Measurements from ENCODE around the gene MTCL1.

Gene MTCL1

GRCh38 chr18:8788503-8789429, 83.4 kb downstream of the MTCL1 start:
- H3K9me3 Mint-ChIP-seq: no peaks in the 10 kb centered on the region
- DNase-seq (no peak), ATAC-seq (no peak)
- peaks cover 7% of the 10 kb centered on the region for H3K4me1 Mint-ChIP-seq
- no peaks in the 10 kb centered on the region for H3K36me3 Mint-ChIP-seq (ENCODE audit: low read depth)
- no peak overlapping the region for H3K27ac Mint-ChIP-seq
- no peak overlapping the region for H3K4me3 Mint-ChIP-seq
- H3K27me3 Mint-ChIP-seq: no peaks in the 10 kb centered on the region

DNA sequence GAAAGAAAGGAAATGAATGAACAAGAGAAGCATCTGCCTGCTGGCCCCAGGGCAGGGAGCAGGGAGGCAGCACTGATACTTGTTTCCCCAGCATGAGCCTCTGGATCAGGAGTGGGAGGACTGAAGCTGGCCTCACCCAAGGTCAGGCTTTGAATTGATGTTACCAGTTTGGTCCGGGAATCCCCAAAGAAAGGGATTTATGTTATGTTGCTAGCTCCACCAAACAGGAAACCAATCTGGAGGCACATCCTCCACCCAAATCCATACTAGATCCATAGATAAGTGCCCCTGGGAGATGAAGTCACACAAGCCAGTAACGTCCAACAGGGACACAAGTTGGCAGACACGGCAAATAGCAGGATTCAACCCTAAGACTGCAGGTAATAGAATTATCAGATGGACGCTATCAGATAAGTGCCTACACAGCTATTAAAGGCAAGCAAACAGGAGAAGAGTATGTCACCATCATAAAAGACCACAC, 85.9 kb downstream of the MTCL1 start:
- H3K27me3 Mint-ChIP-seq: no peaks in the 10 kb centered on the region
- H3K27ac Mint-ChIP-seq: no peak overlapping the region
- peaks cover 9% of the 10 kb centered on the region for H3K4me1 Mint-ChIP-seq
- H3K36me3 Mint-ChIP-seq (ENCODE audit: low read depth): no peaks in the 10 kb centered on the region
- DNase-seq: no peak
- no peaks in the 10 kb centered on the region for H3K9me3 Mint-ChIP-seq
- H3K4me3 Mint-ChIP-seq: no peak overlapping the region
- no peak for ATAC-seq

DNA sequence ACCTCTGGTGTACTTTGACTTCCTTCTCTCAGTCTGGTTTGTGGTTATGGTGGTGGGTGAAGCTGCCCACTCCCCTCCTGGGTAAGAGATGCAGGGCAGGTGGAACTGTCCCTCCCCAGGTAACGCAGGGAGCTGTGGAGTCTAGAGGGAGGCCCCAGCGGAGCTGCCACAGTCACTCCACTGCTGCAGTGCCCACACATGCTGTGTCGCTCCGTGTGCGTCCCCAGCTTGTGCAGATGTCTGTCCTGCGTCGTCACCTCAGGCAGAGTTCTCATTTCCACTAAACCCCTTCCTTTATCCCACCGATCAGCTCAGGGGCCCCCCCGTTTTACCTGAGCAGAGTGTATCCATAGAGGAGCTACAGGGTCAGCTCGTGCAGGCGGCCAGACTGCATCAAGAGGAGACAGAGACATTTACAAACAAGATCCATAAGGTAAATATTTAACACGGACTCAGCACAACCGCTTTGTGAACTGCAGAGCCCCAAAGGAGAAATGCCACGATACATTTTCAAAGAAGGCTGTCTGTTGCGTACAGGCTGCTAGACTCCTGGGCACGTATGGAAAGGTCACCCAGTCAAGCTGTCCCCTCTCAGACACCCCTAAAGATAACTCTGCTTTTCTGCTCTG, 87.4 kb downstream of the MTCL1 start:
- ATAC-seq: no peak
- Mint-ChIP-seq H3K9me3 (no peaks in the 10 kb centered on the region), H3K36me3 (ENCODE audit: low read depth) (no peaks in the 10 kb centered on the region), H3K4me1 (peaks cover 2% of the 10 kb centered on the region), H3K27me3 (no peaks in the 10 kb centered on the region), H3K27ac (no peak overlapping the region), H3K4me3 (no peak overlapping the region)
- no peak for DNase-seq

GRCh38 chr18:8793445-8794155, 88.2 kb downstream of the MTCL1 start:
- no peaks in the 10 kb centered on the region for H3K27me3 Mint-ChIP-seq
- DNase-seq (no peak), ATAC-seq (no peak)
- no peak overlapping the region for H3K27ac Mint-ChIP-seq
- no peaks in the 10 kb centered on the region for H3K9me3 Mint-ChIP-seq
- peaks cover 2% of the 10 kb centered on the region for H3K4me1 Mint-ChIP-seq
- no peaks in the 10 kb centered on the region for H3K36me3 Mint-ChIP-seq (ENCODE audit: low read depth)
- no peak overlapping the region for H3K4me3 Mint-ChIP-seq

DNA sequence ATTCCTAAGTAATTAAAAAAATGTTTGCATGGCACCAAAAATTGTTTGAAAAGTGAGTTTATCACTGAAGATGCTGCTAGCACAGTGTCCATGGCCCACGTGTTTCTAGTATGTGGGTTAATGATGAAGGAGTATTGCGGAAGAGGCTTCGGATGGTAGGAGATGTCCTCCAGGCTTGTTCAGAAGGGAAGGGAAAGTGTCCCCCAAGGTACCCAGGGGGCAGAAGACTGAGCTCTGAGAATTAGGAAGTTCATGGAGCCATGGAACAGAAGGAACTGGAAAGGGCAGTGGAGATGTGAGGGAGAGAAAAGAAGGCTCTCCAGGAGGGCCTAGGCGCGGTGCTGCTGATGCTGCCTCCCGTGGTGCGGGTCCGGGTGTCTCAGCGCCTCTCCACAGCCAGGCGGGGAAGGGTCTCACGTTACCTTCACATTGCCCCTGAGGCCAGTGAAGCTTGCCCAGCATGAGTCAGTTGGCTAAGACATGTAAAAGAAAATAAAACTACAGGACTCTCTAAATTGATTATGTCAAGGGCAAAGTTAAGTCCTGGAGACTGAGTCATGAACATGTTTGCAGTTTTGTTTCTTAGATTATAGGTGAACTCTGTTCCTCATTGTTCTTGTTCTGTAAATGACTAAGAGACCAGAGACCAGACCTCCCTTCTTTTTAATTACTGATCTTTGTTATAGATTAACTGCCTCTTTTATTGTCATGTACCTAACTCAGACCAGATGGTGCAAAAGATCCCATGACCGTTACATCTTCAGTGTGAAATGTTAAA, 89.0 kb downstream of the MTCL1 start:
- H3K4me3 Mint-ChIP-seq: no peak overlapping the region
- peaks cover 2% of the 10 kb centered on the region for H3K4me1 Mint-ChIP-seq
- H3K27me3 Mint-ChIP-seq: no peaks in the 10 kb centered on the region
- H3K27ac Mint-ChIP-seq: no peak overlapping the region
- no peak for ATAC-seq
- H3K9me3 Mint-ChIP-seq: no peaks in the 10 kb centered on the region
- no peak for DNase-seq
- H3K36me3 Mint-ChIP-seq (ENCODE audit: low read depth): no peaks in the 10 kb centered on the region

GRCh38 chr18:8794934-8795280, 89.6 kb downstream of the MTCL1 start:
- no peaks in the 10 kb centered on the region for H3K36me3 Mint-ChIP-seq (ENCODE audit: low read depth)
- ATAC-seq: no peak
- peaks cover 2% of the 10 kb centered on the region for H3K4me1 Mint-ChIP-seq
- H3K27ac Mint-ChIP-seq: no peak overlapping the region
- no peak for DNase-seq
- no peaks in the 10 kb centered on the region for H3K27me3 Mint-ChIP-seq
- no peaks in the 10 kb centered on the region for H3K9me3 Mint-ChIP-seq
- no peak overlapping the region for H3K4me3 Mint-ChIP-seq

- Mint-ChIP-seq H3K9me3 (no peaks in the 10 kb centered on the region), H3K4me1 (peaks cover 2% of the 10 kb centered on the region), H3K4me3 (no peak overlapping the region), H3K27ac (no peak overlapping the region), H3K36me3 (ENCODE audit: low read depth) (no peaks in the 10 kb centered on the region), H3K27me3 (no peaks in the 10 kb centered on the region)
- ATAC-seq (no peak), DNase-seq (no peak)
Measured at GRCh38 chr18:8795586-8796325, 90.4 kb downstream of the MTCL1 start.

DNA sequence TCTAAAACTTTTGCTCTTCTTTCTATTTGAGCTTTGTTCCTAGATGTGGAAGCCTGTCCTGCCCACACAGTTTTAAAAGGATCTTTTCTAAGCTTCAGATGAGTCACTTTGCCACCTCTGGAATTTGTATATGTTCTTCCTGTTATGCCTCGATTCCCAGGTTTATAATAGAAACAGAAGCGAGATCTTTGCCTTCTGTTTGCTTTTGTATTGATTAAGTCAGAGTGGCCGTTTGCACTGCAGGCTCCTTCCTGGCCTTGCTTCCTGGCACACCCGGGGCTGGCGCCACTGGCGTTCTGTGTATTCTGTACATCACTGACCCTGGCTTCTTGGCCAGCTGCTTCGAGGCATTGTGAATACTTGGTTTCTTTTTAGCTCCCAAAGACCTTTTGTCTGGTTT, 91.8 kb downstream of the MTCL1 start:
- Mint-ChIP-seq H3K27me3 (no peaks in the 10 kb centered on the region), H3K9me3 (no peaks in the 10 kb centered on the region), H3K4me3 (no peak overlapping the region), H3K27ac (no peak overlapping the region), H3K4me1 (peaks cover 2% of the 10 kb centered on the region), H3K36me3 (ENCODE audit: low read depth) (no peaks in the 10 kb centered on the region)
- ATAC-seq (no peak), DNase-seq (no peak)

DNA sequence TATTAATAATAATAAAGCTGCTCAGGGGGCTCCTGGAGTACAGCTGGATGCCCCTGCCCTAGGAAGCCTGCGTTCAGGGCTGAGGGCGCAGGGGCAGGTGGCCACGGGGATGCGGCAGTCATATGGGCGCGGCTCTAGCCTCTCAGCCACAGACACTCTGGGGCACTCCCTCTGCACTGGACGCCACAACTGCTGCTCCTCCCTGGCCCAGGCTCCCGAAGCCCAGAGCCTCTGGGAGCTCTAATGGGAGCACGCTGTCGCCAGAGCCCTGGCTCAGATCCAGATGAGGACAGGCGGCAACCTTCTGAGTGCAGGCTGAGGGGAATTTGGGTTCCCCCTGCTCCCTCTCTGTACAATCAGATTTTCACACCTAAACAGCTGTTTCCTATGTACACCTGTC, 93.6 kb downstream of the MTCL1 start:
- no peaks in the 10 kb centered on the region for H3K27me3 Mint-ChIP-seq
- no peak overlapping the region for H3K4me3 Mint-ChIP-seq
- DNase-seq (no peak), ATAC-seq (no peak)
- H3K27ac Mint-ChIP-seq: no peak overlapping the region
- peaks cover 2% of the 10 kb centered on the region for H3K4me1 Mint-ChIP-seq
- no peaks in the 10 kb centered on the region for H3K9me3 Mint-ChIP-seq
- H3K36me3 Mint-ChIP-seq (ENCODE audit: low read depth): no peaks in the 10 kb centered on the region

- no peaks in the 10 kb centered on the region for H3K9me3 Mint-ChIP-seq
- DNase-seq: no peak
- H3K27me3 Mint-ChIP-seq: no peaks in the 10 kb centered on the region
- H3K4me3 Mint-ChIP-seq: no peak overlapping the region
- no peaks in the 10 kb centered on the region for H3K36me3 Mint-ChIP-seq (ENCODE audit: low read depth)
- peaks cover 2% of the 10 kb centered on the region for H3K4me1 Mint-ChIP-seq
- H3K27ac Mint-ChIP-seq: no peak overlapping the region
- no peak for ATAC-seq
Measured at GRCh38 chr18:8799596-8800441, 94.5 kb downstream of the MTCL1 start.

GRCh38 chr18:8800445-8800844, 95.1 kb downstream of the MTCL1 start:
- ATAC-seq (no peak), DNase-seq (no peak)
- no peaks in the 10 kb centered on the region for H3K9me3 Mint-ChIP-seq
- H3K27ac Mint-ChIP-seq: no peak overlapping the region
- no peaks in the 10 kb centered on the region for H3K36me3 Mint-ChIP-seq (ENCODE audit: low read depth)
- H3K4me1 Mint-ChIP-seq: peaks cover 2% of the 10 kb centered on the region
- H3K27me3 Mint-ChIP-seq: no peaks in the 10 kb centered on the region
- no peak overlapping the region for H3K4me3 Mint-ChIP-seq

- DNase-seq (no peak), ATAC-seq (no peak)
- H3K4me1 Mint-ChIP-seq: peaks cover 1% of the 10 kb centered on the region
- H3K4me3 Mint-ChIP-seq: no peak overlapping the region
- no peaks in the 10 kb centered on the region for H3K9me3 Mint-ChIP-seq
- H3K36me3 Mint-ChIP-seq (ENCODE audit: low read depth): no peaks in the 10 kb centered on the region
- H3K27ac Mint-ChIP-seq: no peak overlapping the region
- H3K27me3 Mint-ChIP-seq: no peaks in the 10 kb centered on the region
Measured at GRCh38 chr18:8800876-8801262, 95.5 kb downstream of the MTCL1 start.

DNA sequence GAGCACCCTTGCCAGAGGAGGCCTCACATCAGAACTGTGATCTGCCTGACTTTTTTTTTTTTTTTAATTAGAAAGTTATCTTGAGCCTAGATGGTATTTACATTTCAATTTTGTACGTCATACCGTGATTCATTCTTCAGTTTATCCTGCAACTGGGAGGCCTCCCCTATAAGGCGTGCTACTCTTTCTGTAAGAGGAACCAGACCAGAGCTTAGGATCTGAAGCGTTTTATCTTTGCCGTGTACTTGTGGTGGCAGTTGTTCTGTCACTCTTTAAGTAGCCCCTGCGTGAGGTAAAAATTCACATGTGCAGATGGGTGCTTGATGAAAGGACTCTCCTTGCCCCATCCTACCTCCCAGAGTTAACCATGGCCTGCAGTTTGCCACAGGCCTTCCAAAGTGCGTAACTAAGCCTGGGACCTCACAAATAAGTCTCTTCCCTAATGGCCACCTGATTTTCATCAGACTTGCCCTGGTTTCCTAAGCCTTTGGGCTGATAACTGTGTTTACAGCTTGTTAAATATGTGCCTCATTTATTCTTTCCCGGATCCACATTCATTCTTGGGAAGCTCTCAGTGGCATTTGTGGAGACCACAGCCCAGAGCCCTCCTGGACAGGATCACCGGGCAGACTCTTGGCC, 96.0 kb downstream of the MTCL1 start:
- no peak overlapping the region for H3K27ac Mint-ChIP-seq
- no peaks in the 10 kb centered on the region for H3K36me3 Mint-ChIP-seq (ENCODE audit: low read depth)
- H3K4me1 Mint-ChIP-seq: no peaks in the 10 kb centered on the region
- H3K9me3 Mint-ChIP-seq: no peaks in the 10 kb centered on the region
- DNase-seq (no peak), ATAC-seq (no peak)
- H3K27me3 Mint-ChIP-seq: no peaks in the 10 kb centered on the region
- H3K4me3 Mint-ChIP-seq: no peak overlapping the region

Measured in activated naive CD8-positive, alpha-beta T cell treated with anti-CD3 and anti-CD28 coated beads, Interleukin-2, amount 50 U/mL, for 24 hours (primary cell).